ENCODE data around the gene TCF7L1. TPM values are rescaled to one million over a fixed set of nuclear protein-coding genes. Genes with fewer than 3 reads are reported as not detected.
A peak's percentile ranks its signal among the peaks of the same experiment; 100 is the strongest.
"Not testable (repeated sequence)": the region's sequence is repeated elsewhere in the genome, so short reads cannot be mapped to it uniquely, and the experiment has no call there.

TCF7L1 gene
- total and polyA plus RNA-seq, 9 of the 15 experiments (the other 6 are each of a cell fraction or from before 2014, with no cell fraction given) = 0.03 to 0.11 (median 0.07) TPM; not detected in 5

DNA sequence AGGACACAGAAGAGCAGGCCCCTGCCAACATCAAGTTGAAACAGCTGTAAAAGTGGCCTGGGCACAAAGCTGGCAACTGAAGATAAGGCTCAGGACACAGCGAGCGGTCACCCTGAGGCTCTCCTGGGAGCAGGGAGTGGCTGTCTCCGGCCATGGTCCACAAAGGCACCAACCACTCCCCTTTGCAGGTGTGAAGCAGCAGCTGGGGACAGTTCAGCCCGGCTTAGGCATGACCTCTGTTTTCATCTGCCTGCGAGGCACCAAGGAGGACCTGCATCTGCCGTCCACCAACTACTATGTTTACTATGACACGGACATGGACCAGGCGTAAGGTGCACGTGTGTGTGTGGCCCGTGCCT lies 181.7 kb downstream of the TCF7L1 start:
- Histone ChIP-seq H3K4me2 (ENCODE audit: insufficient read depth, low read length) (no peak overlapping the region), H3K27ac (ENCODE audit: extremely low read depth, low read depth, low read length) (no peak overlapping the region), H3K4me1 (replicated peaks in 1 of 2; ENCODE audit: control insufficient read depth in 2 of 2, insufficient read depth in 2 of 2, low read length in 2 of 2) (no peaks in the 10 kb centered on the region; a peak in 1 of 5 replicates), H3K4me3 (no peak overlapping the region), H3K36me3 (ENCODE audit: control insufficient read depth, insufficient read depth, low read length) (peaks cover 36% of the 10 kb centered on the region), H2AFZ (ENCODE audit: low read depth, low read length) (no peak overlapping the region), H3K9ac (ENCODE audit: insufficient read depth in 1 of 2, low read depth in 2 of 2, low read length in 2 of 2) (0 out of 4 replicates have a peak overlapping the region, but pooled peaks of 1 of the 2 experiments have one; percentile 19), H3K79me2 (ENCODE audit: control insufficient read depth, insufficient read depth, low read length) (peaks cover 7% of the 10 kb centered on the region; the same call in 2 of the 3 replicates), H3K9me3 (replicated peaks; ENCODE audit: control insufficient read depth, insufficient read depth, low read depth, low read length) (no peaks in the 10 kb centered on the region), H3K9me1 (ENCODE audit: control insufficient read depth, insufficient read depth, low read length) (peaks cover 2% of the 10 kb centered on the region), H4K20me1 (replicated peaks; ENCODE audit: control insufficient read depth, insufficient read depth, low read length) (peaks cover 6% of the 10 kb centered on the region), H3K27me3 (ENCODE audit: control insufficient read depth in 2 of 2, insufficient read depth in 2 of 2, low read length in 2 of 2) (no peaks in the 10 kb centered on the region; a peak in 1 of 5 replicates)
- in situ Hi-C loops (cut with MboI) (no loop called here), intact Hi-C loops (cut with micrococcal nuclease) (no loop called here)
- CTCF ChIA-PET (ENCODE audit: low intra/inter-chr PET ratio) = no interaction called here
- 66% methylated on average over 10 of the region's 10 CpGs for WGBS (ENCODE audit: insufficient coverage, low coverage, missing lambda C conversion rate)
- TF ChIP-seq CCAR2 (IDR thresholded peaks at IDR 0.05; ENCODE audit: low read depth, low read length) (no peak), POLR2AphosphoS2 (IDR thresholded peaks at IDR 0.05; ENCODE audit: low read length) (0 out of 2 replicates have a peak, but pooled peaks have one; percentile 7), RBFOX2 (IDR thresholded peaks at IDR 0.05; ENCODE audit: low read depth, low read length) (0 out of 2 replicates have a peak, but pooled peaks have one; percentile 37), HDAC3 (IDR thresholded peaks at IDR 0.05; ENCODE audit: borderline replicate concordance, partially characterized antibody) (no peak), POLR2G (IDR thresholded peaks at IDR 0.05; ENCODE audit: low read depth, low read length) (0 out of 2 replicates have a peak, but pooled peaks have one; percentile 33), CBFA2T3 (IDR thresholded peaks at IDR 0.05) (peak; percentile 40; the same call in 1 of the 2 replicates)
- BruUV-seq (replicated peaks) = no TSS peak
- DNase-seq (ENCODE audit: extremely low read depth in 1 of 4, low spot score in 3 of 4) (no peak), ATAC-seq (peak; percentile 36), FAIRE-seq (no peak)
- POLR2A ChIA-PET = interaction anchor here (0.6 to 1.4 kb wide), 2 partner anchors 11 kb away, joined by 3 to 5 read pairs; no protein-coding TSS in a partner anchor

DNA sequence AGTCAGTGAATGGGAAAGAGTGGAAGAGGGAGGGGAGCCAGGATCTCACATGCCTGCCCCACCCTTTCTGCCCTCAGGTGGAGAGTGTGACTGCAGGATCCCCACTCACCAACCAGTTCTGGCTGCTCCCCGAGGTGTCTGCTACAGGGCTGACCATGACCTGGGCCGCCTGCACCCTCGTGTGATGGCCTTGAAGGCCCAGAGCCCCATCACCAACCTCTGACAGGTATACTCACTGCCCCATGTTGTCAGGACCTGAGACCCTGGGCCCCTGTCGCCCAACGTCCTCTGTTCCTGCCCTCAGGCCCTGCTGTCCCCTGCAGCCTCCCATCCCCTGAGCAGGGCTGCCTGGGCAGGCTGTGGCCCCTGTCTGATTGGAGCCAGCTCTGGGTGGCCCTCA lies 182.7 kb downstream of the TCF7L1 start:
- H3K9ac ChIP-seq (ENCODE audit: insufficient read depth in 1 of 2, low read depth in 2 of 2, low read length in 2 of 2); H2AFZ ChIP-seq (ENCODE audit: low read depth, low read length); H3K27me3 ChIP-seq (ENCODE audit: control insufficient read depth in 2 of 2, insufficient read depth in 2 of 2, low read length in 2 of 2); CTCF ChIA-PET (ENCODE audit: low intra/inter-chr PET ratio); BruUV-seq (replicated peaks); H3K27ac ChIP-seq (ENCODE audit: extremely low read depth, low read depth, low read length); H4K20me1 ChIP-seq (replicated peaks; ENCODE audit: control insufficient read depth, insufficient read depth, low read length); H3K4me3 ChIP-seq; DNase-seq (ENCODE audit: extremely low read depth in 1 of 4, low spot score in 3 of 4); H3K9me1 ChIP-seq (ENCODE audit: control insufficient read depth, insufficient read depth, low read length); in situ Hi-C loops (cut with MboI); intact Hi-C loops (cut with micrococcal nuclease); H3K9me3 ChIP-seq (replicated peaks; ENCODE audit: control insufficient read depth, insufficient read depth, low read depth, low read length); FAIRE-seq; H3K4me2 ChIP-seq (ENCODE audit: insufficient read depth, low read length); POLR2A ChIA-PET; H3K4me1 ChIP-seq (replicated peaks in 1 of 2; ENCODE audit: control insufficient read depth in 2 of 2, insufficient read depth in 2 of 2, low read length in 2 of 2): not testable (repeated sequence)
- Histone ChIP-seq H3K36me3 (ENCODE audit: control insufficient read depth, insufficient read depth, low read length) (peaks cover 47% of the 10 kb centered on the region), H3K79me2 (ENCODE audit: control insufficient read depth, insufficient read depth, low read length) (peaks cover 10% of the 10 kb centered on the region; the same call in 2 of the 3 replicates)
- TF ChIP-seq RBFOX2 (IDR thresholded peaks at IDR 0.05; ENCODE audit: low read depth, low read length) (peak; percentile 51; the same call in 1 of the 2 replicates), POLR2G (IDR thresholded peaks at IDR 0.05; ENCODE audit: low read depth, low read length) (peak; percentile 49)
- WGBS (ENCODE audit: insufficient coverage, low coverage, missing lambda C conversion rate) = 74% methylated on average over 3 of the region's 5 CpGs
- peak; percentile 8; the same call in 2 of the 3 replicates for ATAC-seq

Measured in K562 (cell line).